ENCODE measurements around the gene CORO7.

Gene CORO7

DNA sequence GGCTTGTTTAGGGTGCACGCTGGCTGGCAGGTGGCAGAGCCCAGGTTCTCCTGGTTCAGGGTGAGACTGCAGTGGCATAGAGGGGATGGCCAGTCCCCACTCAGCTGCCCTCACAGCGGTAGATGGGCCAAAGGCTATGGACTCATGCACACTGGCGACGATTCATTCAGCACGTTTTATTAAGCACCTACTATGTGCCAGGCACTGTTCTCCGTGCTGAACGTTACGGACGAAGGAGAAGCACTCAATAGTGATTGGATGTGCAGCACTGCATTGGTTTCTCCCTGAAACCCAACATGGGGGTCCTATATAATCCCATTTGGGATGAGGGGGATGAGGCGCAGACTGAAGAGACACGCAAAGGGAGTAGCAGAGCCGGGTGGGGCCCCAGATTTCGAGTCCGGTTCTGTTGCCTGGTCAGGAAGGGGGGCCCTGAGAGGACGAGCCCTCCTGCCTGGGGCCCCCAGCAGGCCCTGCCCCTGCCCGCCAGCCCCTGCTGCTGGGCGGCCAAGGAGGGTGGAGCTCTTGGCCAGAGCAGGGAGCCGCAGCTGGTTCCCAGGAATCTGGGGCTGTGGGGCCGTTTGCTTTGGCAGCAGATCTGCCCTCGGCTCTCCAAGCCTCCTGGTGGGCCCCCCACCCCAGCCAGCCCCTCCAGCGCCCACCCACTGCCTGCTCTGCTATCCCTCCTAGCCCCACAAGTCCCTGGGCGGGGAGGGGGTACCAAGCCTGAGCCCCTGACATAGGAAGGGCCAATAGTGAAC is 91.7 kb downstream of the CORO7 start:
- no peak for TF ChIP-seq POLR2A (IDR thresholded peaks at IDR 0.05; ENCODE audit: low read length)
- no peak for TF ChIP-seq GATA1 (IDR thresholded peaks at IDR 0.05; ENCODE audit: low read depth, low read length)
- no peak for DNase-seq

DNA sequence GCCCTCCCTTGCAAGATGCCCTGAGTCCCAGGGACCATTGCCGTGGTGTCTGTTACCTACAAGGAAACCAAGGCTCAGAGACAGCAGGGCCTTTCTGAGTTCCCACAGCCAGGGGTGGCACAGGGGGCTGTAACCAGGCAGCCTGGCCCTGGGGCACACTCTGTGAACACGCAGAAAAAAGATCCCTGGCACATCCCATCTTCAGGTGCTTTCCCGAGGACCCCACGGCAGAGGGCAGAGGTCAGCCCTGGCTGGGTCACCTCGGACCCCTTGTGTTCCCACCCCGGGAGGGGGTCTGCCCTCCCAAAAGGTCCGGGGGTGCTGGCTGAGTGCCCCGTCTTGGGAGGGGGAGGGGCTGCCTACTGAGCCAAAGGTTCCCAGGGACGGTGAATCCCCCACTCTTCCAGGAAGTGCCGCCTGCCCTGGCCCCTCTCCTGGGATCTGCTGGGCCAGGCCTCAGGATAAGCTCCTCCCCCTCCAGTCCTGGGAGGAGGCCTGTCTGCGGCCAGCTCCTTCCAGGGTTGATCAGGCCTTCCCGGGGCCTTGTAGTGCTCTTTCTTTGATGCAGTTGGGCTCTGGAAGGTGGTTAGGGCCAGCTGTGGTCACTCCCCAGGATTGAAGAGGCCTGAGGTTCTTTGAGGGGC is 92.4 kb downstream of the CORO7 start:
- no peak for TF ChIP-seq POLR2A (IDR thresholded peaks at IDR 0.05; ENCODE audit: low read length)
- TF ChIP-seq GATA1 (IDR thresholded peaks at IDR 0.05; ENCODE audit: low read depth, low read length) = no peak
- no peak for DNase-seq

DNA sequence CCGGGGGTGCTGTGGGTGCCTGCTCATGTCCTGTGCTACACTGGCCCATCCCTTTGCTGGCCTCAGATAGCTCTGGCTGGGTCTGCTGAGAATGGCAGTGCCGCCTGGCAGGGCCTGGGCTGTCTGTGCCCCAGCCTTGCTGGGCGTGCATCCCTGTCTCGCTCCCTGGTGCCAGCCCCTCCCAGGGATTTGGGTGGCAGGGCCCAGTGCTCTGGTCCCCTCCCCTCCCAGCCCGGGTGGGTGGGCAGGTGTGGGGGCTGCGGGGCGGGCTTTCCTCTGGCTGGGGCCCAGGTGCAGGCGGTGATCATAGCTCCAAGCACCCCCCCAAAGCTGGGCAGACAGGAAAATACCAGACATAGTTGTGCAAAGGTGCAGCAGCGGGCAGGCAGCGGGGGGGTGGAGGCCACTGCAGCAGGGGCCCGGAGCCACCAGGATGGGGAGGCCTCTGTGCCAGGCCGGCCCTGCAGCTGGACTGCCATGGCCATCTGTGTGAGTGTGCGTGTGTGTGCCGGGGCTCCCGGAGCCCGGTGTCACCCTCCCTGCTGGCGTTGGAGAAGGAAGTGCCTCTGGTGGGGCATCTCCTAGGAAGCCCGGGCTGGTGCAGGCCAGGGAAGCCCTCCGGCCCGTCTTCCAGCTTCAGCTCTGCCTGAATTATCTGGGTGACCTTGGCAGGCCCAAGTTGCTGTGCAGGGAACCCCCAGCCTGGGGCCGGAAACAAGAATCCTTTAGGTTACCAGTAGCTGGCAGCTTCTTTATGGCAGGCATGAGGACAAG is 93.1 kb downstream of the CORO7 start:
- TF ChIP-seq GATA1 (IDR thresholded peaks at IDR 0.05; ENCODE audit: low read depth, low read length) (no peak), POLR2A (IDR thresholded peaks at IDR 0.05; ENCODE audit: low read length) (no peak)
- DNase-seq = no peak

DNA sequence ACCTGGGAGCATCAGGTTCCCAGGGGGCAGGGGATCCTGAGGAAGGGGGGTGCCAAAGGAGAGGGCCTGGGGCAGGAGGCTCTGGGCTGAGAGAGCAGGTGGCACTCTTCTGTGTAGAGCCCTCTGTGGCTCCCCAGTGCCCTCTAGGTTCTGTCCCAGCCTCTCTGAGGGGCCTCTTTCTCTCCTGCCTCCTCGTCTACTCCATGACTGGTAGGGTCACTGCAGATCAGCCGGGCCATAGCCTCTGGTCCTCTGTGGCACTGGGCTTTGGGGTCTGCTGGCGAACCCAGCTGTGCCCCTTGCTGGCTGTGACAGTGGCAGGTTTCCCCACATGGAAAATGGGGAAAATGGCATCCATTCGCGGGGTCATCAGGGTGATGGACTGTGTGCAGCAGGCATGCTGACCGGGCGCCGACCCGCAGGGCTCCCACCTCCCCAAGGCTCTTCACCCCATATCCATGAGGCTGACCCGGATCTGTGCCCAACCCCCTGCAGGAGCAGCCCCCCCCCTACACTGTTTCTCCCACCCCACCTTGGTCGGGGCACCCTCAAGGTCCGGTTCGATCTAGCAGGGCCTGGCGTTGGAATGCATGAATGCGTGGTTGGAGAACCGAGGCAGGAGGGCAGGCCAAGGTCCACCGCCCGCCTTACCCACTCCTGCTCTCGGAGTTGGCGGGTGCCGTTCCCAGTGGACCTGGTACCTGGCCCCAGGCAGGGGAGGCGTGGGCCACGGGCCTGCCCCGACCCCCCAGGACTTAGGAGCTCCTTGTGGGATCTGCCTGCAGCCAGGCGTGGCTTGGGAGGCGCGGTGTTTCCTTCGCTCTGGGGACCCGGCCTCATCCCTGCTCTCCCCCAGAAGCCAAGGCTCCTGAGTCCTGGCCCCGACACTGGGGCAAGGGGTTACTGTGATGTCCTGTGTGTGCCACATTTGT is 94.0 kb downstream of the CORO7 start:
- TF ChIP-seq POLR2A (IDR thresholded peaks at IDR 0.05; ENCODE audit: low read length) (no peak), GATA1 (IDR thresholded peaks at IDR 0.05; ENCODE audit: low read depth, low read length) (no peak)
- DNase-seq = no peak

DNA sequence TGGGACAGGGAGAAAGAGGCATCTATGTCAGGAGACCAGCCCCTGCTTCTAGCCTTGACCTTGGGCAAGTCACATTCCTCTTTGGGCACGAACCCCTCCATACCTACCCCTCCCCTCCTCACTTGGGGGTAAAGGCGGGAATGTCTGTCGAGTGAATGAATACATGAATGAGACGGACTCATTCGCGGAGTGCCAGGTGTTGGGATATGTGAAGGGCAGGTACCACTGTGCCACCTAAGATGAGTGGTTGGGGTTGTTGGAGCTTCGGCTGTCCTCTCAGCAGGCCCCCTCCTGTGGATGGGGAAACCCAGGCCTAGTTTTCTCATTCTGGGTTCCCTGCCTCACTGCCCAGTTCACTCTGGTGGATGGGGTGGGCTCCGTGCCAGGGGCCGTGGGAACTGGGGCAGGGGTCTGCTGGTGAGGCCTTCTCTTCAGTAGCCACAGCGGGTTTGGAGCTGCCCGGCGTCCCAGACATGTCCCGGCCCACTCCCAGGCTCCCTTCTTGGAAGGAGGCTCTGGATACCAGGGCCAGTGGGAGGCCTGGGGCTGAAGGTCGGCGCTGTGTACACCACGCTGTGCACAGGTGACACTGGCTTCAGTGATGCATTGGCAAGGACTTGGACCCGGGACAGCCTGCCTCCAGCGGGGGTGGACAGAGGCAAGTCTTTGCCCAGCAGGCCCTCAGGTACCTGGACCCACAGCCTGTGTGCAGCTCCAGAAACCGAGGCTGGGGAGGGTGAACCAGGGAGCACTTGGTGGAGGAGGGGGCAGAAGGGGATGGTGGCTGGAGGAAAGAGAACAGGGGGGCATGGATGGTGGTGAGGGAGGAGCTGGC is 94.9 kb downstream of the CORO7 start:
- DNase-seq = no peak

DNA sequence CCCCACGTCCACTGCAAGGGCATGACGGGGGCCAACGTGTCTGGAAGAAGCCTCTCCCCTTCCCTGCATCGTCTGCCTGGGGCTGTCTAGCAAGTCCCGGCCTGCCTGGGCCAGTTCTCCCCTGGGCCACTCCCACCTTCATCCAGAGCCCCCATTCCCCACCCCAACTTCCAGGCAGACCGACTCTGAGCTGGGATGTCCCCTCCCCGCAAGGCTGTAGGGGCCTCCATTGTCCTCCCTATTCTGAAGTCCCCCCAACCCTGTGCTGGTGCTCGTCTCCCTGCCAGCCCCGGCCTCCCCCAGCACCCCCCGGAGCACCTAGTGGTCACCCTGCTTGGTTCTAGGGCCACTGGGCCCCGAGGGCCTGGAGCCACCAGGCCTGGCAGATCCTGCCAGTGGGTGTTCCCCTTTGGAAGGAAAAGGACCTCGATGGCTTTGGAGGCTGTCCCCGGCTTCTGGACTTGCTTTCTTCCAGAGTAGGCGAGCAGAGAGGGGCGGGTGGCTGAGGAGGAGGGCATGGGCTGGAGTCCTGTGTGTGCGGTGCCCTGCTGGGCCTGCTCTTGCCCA is 95.7 kb downstream of the CORO7 start:
- no peak for TF ChIP-seq GATA1 (IDR thresholded peaks at IDR 0.05; ENCODE audit: low read depth, low read length)
- no peak for TF ChIP-seq POLR2A (IDR thresholded peaks at IDR 0.05; ENCODE audit: low read length)
- DNase-seq = no peak

More for the DNA sequence above, 94.9 kb downstream of the CORO7 start:
- TF ChIP-seq POLR2A (IDR thresholded peaks at IDR 0.05; ENCODE audit: low read length) (no peak), GATA1 (IDR thresholded peaks at IDR 0.05; ENCODE audit: low read depth, low read length) (no peak)

DNA sequence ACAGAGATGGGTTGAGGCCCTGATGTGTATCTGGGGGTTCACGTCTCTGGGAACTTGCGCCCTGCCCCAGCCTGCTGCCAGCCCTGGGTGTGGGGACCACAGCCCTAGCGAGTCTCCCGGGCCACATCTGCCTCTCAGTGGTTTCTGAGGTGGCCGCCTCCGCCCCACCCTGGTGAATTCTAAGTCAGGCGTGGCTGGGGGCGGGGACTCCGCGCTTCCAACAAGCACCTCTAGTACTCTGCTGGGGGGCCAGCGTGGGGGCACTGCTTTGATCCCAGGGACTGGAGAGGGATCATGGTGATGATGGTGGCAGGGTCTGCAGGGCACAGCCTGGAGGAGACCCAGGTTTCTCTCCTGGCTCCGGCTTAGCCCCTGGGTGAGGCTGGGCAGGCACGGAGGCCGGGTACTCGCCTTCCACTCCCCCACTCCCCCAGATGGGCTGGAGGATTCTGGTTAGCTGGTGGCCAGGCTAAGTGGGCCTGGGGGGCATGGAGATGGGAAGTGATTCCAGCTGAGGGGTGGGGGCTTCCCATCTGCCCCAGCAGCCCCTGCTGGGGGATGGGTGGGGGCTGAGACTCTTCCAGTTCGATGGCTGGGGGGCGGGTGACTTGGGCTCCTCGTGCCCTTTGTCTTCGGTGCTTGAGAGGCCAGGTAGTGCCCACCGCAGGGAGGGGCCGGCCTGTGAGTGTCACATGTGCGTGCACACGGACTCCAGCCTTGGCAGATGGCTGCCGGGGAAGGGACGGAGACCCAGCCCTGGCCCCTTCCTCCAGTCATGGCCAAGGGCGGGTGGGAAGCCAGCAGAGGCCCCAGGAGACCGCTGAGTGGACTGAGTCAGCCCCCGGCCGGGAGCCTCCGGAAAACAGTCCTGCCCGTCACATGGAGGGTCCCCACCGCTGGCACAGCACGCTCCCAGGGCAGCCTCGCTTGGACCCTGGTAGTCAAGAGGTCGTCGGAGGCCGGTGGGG is 96.7 kb downstream of the CORO7 start:
- DNase-seq = no peak
- TF ChIP-seq POLR2A (IDR thresholded peaks at IDR 0.05; ENCODE audit: low read length) = no peak
- no peak for TF ChIP-seq GATA1 (IDR thresholded peaks at IDR 0.05; ENCODE audit: low read depth, low read length)

DNA sequence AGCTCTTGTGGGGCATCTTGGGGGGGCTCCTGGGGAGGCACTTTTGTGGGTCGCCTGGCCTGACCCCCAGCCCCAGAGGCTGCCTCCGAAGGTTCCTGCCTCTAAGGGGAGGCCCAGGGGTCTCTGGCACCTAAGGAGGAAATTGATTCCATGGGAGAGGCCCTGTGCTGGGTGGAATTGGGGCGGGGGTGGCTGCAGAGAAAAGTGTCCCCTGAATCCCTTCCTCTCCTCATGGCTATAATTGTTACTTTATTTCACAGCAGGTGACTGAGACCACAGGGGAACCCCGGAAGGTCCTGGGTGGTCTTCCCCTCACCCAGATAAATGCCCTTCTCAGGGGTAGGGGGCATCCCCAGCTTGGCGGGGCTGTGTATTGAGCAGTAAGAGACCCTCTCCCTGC is 97.4 kb downstream of the CORO7 start:
- no peak for DNase-seq
- TF ChIP-seq GATA1 (IDR thresholded peaks at IDR 0.05; ENCODE audit: low read depth, low read length) (no peak), POLR2A (IDR thresholded peaks at IDR 0.05; ENCODE audit: low read length) (no peak)

DNA sequence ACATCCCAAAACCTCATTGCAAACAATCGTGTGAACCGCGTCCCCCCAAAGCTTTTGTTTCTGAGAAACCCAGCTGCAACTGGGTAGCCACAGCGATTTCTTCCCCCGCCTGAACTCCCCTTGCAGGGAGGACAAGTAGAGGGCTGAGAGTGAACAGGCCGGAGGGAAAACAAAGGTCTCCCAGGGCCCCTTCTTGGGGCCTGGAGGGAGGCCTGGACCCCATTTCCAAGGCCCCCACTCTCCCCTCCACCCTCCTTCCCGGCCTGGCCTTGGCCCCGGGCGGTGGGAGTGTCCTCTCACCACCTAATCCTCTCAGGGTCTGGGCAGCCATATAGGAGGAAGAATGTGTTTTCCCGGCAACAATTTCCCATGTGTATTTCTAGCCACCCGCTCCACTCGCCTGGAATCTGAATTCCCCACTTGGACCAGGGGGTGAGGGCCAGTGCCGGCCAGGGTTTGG is 97.9 kb downstream of the CORO7 start:
- TF ChIP-seq POLR2A (IDR thresholded peaks at IDR 0.05; ENCODE audit: low read length) (no peak), GATA1 (IDR thresholded peaks at IDR 0.05; ENCODE audit: low read depth, low read length) (no peak)
- no peak for DNase-seq

DNA sequence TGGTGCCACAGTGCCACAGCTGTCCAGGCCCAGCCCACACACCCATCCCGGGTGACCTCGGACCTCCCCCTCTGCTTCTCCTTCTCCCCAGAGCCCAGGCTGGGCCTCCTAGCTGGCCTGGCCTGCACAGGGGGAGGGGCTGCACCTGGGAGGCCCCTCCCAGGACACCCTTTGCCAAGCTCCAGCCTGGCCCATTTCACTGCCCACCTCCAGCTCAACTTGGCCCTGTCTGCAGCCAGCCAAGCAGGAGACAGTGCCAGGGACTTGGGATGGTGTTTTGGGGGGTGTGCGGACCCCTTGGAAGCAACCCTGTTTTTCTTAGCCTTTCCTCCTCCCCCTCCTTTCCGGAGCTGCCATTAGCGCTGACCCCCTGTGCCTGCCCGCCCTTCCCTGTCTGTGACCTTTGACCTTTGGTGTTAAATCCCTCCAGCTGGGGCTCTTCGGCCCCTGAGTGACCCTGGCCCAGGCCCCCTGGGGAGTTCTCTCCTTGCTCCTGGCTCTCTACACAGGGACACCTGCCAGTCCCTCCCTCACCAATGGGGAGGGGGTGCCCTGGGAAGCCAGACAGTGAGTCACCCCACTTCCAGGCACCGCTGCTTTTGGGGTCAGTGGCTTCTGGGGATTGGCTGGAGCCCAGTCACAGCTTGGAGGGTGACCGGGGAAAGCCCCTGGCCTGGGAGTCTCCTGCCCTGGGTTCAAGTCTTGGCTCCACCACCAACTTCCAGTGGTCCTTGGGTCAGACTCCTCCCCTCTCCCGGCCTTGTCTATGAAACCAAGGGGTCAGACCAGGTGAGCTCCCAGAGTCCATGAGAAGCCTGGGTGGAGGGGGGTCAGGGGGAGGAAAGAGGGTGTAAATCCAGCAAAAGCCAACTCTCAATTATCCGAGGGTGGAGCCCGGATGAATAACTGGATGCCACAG is 98.6 kb downstream of the CORO7 start:
- no peak for DNase-seq
- TF ChIP-seq GATA1 (IDR thresholded peaks at IDR 0.05; ENCODE audit: low read depth, low read length) = no peak
- no peak for TF ChIP-seq POLR2A (IDR thresholded peaks at IDR 0.05; ENCODE audit: low read length)

Measured in erythroblast (primary cell).